ENCODE measurements around the gene IL2RA.

IL2RA gene

GRCh38 chr10:6038071-6038631, 24.0 kb downstream of the IL2RA start:
- DNase-seq (ENCODE audit: low spot score), result no peak

GRCh38 chr10:6037422-6037821, 24.7 kb downstream of the IL2RA start:
- no peak for DNase-seq (ENCODE audit: low spot score)

- DNase-seq (ENCODE audit: low spot score), result no peak
Measured at GRCh38 chr10:6036861-6037321, 25.3 kb downstream of the IL2RA start.

GRCh38 chr10:6035931-6036575, 26.1 kb downstream of the IL2RA start:
- no peak for DNase-seq (ENCODE audit: low spot score)

- DNase-seq (ENCODE audit: low spot score), result no peak
Measured at GRCh38 chr10:6035101-6035834, 26.9 kb downstream of the IL2RA start.

- no peak for DNase-seq (ENCODE audit: low spot score)
Measured at GRCh38 chr10:6034371-6034770, 27.8 kb downstream of the IL2RA start.

- DNase-seq (ENCODE audit: low spot score), result peak; percentile 71
Measured at GRCh38 chr10:6033954-6034353, 28.2 kb downstream of the IL2RA start.

GRCh38 chr10:6030940-6031339, 31.2 kb downstream of the IL2RA start:
- DNase-seq (ENCODE audit: low spot score), result no peak

GRCh38 chr10:6030217-6030616, 31.9 kb downstream of the IL2RA start:
- no peak for DNase-seq (ENCODE audit: low spot score)

- DNase-seq (ENCODE audit: low spot score), result no peak
Measured at GRCh38 chr10:6027929-6028328, 34.2 kb downstream of the IL2RA start.

GRCh38 chr10:6025683-6026255, 36.4 kb downstream of the IL2RA start:
- DNase-seq (ENCODE audit: low spot score), result no peak

GRCh38 chr10:6024334-6024682, 37.9 kb downstream of the IL2RA start:
- DNase-seq (ENCODE audit: low spot score), result no peak

GRCh38 chr10:6023661-6024333, 38.4 kb downstream of the IL2RA start:
- DNase-seq (ENCODE audit: low spot score), result no peak

- no peak for DNase-seq (ENCODE audit: low spot score)
Measured at GRCh38 chr10:6022660-6023059, 39.5 kb downstream of the IL2RA start.

- no peak for DNase-seq (ENCODE audit: low spot score)
Measured at GRCh38 chr10:6020826-6021225, 41.3 kb downstream of the IL2RA start.

- DNase-seq (ENCODE audit: low spot score), result no peak
Measured at GRCh38 chr10:6019796-6020195, 42.4 kb downstream of the IL2RA start.

- no peak for DNase-seq (ENCODE audit: low spot score)
Measured at GRCh38 chr10:6019010-6019782, 43.0 kb downstream of the IL2RA start.

GRCh38 chr10:6018422-6018821, 43.7 kb downstream of the IL2RA start:
- DNase-seq (ENCODE audit: low spot score), result no peak

- DNase-seq (ENCODE audit: low spot score), result no peak
Measured at GRCh38 chr10:6017781-6018354, 44.3 kb downstream of the IL2RA start.

- DNase-seq (ENCODE audit: low spot score), result peak; percentile 51
Measured at GRCh38 chr10:6014241-6014761, 47.9 kb downstream of the IL2RA start.

All from kidney tubule cell (primary cell).